Astrocyte (in vitro differentiated cells and primary cell): ENCODE results near the gene PROSER2.

Experiments
- EZH2 ChIP-seq: IDR thresholded peaks from 2 replicates; pipeline ENCODE4 v1.6.1; 2012; ENCODE audit warnings: mild to moderate bottlenecking, low read length, inconsistent platforms; ENCODE audit not compliant: insufficient read depth
- TF ChIP-seq, protein P1 (sequence below): IDR thresholded peaks from 2 replicates; pipeline ENCODE4 v1.5.1; 2011; ENCODE audit warnings: low read depth, mild to moderate bottlenecking, inconsistent platforms, low read length, moderate library complexity; ENCODE audit not compliant: insufficient read depth

DNA sequence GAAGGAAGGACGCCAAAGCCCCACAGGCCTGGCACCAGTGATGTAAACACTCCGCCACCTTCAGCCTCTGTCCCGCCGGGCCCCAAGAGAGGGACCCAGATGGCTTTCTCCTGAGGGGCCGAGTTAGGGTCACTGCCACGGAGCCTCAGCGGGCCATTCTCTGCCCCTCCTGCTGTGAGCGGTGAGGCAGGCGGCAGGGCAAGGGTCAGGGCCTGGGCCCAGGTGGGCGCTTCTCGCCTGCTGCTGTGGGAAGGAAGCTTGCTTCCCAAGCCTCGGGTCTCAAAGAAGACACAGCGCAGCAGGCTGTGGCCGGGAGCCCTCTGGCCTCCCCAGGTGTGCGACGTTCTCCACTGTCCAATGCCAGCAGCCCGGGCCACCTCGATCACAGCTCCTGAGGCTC, 84.8 kb downstream of the PROSER2 start:
- TF ChIP-seq, protein P1, sequence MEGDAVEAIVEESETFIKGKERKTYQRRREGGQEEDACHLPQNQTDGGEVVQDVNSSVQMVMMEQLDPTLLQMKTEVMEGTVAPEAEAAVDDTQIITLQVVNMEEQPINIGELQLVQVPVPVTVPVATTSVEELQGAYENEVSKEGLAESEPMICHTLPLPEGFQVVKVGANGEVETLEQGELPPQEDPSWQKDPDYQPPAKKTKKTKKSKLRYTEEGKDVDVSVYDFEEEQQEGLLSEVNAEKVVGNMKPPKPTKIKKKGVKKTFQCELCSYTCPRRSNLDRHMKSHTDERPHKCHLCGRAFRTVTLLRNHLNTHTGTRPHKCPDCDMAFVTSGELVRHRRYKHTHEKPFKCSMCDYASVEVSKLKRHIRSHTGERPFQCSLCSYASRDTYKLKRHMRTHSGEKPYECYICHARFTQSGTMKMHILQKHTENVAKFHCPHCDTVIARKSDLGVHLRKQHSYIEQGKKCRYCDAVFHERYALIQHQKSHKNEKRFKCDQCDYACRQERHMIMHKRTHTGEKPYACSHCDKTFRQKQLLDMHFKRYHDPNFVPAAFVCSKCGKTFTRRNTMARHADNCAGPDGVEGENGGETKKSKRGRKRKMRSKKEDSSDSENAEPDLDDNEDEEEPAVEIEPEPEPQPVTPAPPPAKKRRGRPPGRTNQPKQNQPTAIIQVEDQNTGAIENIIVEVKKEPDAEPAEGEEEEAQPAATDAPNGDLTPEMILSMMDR: no peak
- no peak for TF ChIP-seq EZH2
